NCI-H2081 treated with DMSO at 0.1 percent for 48 hours (cell line): Measurements from ENCODE around the gene ERCC4.

Source experiments
- DNase-seq: peaks from one replicate; lab custom pipeline; 2025; lab: John Stamatoyannopoulos, UW

Gene ERCC4

DNA sequence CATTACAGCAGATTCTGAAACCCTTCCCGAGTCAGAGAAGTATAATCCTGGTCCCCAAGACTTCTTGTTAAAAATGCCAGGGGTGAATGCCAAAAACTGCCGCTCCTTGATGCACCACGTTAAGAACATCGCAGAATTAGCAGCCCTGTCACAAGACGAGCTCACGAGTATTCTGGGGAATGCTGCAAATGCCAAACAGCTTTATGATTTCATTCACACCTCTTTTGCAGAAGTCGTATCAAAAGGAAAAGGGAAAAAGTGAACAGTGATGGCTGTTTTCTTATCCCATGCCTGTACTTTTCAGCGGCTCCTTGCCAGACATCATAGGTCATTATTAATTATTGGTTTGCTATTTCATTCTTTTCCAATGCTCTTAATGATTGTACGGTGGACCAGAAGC, 28.1 kb downstream of the ERCC4 start:
- DNase-seq: no peak

DNA sequence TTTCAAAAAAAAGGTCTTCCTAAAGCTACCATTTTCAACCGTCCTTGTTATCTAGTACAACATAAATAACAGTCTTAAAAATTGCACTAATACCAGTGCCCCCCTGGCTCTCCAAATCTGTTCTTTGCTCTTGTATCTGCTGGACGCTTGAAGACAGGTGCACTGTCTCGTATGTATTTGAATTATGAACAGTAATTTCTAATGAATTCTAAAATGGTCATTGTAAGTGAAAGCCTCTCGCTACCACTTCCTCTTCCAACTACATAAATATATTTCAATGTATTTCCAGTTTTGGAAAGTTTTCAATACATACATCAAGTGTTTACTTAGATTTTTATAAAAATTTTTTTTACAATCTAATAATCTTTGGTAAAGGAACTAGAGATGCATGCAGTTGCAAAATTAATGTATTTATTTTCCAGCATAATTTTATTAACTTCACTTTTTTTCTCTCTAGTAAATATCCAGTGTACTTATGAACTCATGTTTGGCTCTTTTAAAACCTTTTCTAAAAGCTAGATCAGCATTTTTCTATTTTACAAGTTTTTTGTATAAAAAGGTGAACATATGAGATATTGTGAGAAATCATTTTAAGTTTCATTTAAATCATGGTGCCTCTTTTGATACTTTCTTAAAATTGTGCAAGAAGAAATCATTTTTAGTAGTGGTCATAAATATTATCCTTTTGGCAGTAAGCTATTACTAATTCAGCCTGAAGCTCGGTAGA, 31.0 kb downstream of the ERCC4 start:
- no peak for DNase-seq

DNA sequence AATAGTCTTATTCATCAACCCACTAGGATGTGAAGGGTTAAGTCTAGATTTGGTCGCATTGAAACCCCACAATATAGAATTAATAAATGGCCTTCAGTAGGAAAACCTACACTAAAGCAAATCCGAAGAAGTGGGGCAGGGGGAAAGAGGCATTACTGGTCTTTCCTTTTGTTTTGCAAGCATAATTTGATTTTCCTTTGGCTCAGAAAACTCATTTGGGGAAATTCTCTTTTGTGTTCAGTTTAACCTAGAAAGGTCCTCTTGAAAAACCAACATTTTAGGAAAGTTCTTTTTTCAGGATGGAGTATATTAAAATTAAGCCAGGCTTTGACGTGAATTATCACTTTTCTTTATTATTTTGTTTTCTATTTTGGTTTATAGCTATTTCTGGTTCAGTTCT, 31.7 kb downstream of the ERCC4 start:
- no peak for DNase-seq

DNA sequence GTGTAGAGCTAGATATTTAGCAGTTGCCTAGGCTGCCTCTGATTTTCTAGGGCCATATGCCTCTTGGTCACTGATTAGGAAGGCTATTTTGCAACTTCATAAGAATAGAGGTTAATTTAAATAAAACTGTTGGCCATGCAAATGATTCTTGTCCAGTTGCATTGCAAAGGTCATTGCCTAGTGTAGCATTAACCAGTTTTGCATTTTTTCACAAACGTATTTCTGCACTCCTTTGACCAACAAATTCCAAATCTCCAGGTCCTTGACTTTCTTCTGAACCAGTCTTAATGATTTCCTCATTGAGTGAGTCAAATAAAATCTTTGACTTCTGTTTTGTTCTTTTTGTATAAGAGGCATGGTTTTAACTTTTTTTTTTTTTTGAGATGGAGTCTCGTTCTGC, 33.5 kb downstream of the ERCC4 start:
- no peak for DNase-seq

DNA sequence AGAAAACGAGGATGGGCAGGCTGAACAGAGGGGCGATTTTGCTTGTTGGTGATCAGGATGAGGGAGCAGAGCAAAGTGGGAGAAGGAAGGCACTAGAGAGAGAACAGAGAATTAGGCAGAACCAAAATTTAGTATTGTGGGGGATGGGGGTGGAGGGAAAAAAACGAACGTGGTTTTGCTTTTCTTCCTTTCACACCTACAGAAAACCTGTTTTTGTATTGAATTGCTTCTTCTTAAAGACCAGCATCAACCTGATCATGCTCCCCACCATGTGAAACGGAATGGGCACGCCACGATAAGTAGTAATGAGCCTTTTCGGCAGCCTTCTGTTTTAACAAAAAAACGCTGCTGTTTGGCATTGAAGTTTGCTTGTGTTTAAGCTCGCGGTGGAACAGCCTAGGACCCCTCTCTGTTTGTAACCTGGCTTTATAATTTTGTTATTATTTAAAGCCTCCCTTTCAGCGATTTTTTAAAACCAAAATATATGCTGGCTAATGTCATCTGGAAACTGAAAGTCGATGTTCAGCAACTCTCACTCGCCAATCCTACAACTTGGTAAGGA, 36.8 kb downstream of the ERCC4 start:
- no peak for DNase-seq

DNA sequence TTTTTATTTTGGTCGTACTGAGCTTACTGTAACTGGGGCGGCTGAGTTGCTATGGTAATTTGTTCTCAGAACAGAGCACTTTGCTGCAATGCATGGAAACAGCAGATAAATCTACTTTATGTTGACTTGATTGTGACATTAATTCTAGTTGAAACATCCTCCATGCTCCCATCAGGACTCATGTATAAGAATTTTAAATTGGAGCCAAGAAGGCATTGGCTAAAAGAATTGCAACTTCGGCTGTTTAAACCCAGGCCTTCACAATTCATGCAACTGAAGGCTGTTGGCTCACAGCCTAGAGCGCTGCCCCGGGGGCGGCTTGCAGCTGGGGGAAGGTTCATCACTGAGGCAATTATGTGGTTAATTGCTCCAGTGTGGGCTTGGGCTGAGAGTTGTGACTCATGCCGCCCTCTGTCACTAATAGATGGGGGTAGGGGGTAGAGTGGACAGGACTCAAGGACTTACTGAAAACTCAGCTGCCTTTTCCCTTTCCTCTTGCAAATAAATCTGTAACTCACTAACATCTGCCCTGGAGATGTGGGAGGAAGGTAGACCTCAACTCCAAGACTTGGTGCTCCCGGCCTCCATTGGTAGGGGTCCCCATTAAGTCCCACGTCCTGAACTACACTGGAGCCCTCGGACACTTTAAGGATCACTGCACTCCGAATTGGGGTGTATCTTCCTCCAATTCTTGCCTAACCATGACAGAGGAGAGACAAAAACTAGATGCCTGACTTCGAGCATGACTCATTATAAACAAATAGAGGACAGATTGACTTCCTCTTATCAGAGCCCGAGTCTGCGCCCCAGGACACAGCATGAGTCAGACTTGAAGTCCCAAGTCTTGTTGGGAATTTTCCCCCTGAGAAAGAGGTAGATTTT, 37.5 kb downstream of the ERCC4 start:
- DNase-seq: no peak

DNA sequence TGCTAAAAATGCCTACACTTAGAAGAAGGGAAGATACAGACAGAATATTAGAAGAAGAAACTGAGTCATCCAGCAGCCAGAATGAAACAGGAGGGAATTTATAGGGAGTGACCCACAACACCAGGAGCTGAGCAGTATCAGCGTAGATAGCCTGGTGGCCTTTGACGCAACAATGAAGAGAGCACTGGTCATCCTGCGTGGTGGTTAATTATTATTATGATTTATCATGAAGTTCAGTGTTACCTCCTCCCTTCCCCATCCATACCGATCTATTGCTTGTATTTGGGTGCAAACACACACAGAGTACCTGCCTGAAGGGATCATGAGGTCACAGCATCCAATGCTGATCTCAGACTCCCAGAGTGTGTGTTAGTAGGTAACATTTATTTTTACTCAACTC, 38.5 kb downstream of the ERCC4 start:
- no peak for DNase-seq

DNA sequence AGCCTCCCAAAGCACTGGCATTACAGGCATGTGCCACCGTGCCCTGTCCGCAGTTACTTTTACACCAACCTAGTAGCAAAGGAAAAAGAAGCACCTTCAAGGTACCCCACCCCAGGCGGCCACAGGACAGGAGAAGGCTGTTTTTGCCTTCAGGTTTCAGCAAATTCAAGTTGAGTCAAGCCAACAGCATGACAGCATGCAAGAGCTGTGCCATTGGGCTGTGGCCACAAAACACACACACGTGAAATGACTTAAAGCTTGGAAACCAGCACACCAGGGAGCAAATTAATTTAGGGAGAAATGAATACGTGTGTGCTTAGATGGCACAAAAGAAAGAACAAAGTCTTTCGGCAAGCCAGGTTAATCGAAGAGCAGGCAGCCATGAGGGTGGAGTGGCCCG, 39.7 kb downstream of the ERCC4 start:
- DNase-seq: no peak

DNA sequence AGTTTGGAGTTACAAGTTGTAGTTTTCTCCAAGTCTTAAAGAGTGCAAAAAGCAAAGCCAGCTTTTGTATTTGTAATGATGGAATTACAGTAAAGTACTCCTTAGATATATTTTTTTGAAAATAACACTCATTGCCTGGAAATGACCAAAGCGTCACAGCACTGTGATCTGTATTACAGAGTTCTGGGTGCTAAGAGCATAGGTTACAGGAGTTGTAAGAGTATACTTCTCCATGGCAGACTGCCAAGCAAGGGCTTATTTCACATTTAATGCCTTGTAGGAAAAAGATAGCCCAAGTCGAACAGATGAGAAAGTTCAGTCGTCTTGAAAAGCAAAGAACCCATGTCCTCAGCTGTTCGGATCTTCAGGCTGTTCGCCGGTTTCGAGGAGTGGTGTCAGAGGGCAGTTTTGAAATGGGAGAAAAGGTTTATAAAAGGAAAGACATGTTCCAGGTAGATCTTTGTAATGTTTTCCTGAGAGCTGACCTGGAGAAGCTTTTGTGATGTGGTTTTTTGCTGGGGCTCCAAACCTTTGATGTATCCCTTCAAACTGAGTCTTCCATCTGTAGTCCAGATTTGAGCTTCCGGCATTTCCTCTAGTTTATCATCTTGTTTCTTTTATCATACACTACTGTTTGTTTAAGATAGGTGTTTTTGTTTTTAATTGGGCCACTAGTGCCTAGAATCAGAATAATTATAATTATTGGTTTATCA, 41.3 kb downstream of the ERCC4 start:
- no peak for DNase-seq

DNA sequence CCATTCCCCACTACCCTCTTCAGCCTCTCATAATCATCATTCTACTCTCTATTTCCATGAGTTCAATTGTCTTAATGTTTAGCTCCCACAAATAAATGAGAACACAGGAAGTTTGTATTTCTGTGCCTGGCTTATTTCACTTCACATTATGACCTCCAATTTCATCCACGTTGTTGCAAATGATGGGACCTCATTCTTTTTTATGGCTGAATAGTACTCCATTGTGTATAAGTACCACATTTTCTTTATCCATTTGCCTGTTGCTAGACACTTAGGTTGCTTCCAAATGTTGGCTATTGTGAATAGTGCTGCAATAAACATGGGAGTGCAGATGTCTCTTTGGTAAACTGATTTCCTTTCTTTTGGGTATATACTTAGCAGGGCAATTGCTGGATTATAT, 42.3 kb downstream of the ERCC4 start:
- DNase-seq: no peak

DNA sequence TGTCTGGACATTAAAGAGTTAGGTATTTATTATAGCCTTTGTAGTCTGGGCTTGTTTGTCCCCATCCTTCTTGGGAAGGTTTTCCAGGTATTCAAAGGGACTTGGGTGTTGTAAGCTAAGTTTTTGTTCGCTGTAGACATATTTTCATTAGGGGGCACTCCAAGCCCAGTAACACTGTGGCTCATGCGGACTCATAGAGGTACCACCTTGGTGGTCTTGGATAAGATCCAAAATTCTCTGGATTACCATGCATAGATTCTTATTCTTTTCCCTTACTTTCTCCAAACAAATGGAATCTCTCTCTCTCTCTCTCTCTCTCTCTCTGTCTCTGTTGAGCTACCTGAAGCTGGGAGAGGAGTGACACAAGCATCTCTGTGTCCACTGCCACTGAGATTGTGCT, 48.9 kb downstream of the ERCC4 start:
- no peak for DNase-seq

DNA sequence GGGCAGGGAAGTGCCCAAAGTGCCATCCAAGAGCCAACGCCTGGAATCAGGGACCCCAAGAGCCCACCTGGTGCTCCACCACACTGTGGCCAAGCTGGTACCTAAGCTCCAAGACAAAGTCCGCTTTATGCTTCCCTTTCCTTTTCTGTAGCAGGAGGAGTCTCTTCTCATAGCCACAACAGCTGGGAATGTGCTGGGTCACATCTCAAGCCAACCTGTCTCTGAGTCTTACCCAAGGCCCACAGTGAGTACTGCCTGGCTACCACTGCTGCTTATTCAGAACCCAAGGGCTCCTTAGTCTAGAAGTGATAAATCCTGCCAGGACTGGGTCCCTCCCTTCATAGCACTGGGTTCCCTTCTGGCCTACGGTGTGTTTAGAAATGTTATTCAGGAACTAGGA, 49.8 kb downstream of the ERCC4 start:
- DNase-seq: no peak

DNA sequence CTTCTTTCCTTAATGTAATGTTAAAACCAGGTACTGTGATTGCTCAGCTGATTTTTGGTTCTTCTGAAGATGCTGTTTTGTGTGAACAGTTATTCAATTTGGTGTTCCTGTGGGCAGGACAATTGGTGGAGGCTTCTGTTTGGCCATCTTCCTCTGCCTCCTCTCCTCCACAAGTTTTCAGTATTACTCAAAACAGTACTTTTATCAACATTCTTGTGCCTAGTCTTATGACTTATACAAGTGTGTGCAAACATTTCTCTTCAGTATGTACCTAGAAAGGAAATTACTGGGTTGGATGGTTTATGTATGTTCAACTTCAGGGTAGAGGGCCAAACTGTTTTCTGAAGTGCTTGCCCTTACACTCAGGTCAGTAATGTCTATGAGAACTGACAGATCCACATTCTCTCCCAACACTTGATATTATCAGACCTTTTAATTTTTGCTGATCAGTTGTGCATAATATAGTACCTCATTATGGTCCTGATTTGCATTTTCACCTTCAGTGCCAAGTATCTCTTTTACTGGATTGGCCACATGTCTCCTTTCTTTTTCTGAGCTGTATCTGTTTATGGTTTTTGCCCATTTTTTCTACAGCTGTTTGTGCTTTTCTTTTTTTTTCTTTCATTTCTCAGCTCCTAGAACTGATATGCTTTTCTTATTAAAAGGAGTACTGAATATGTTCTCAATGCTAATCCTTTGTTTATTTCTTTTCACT, 50.9 kb downstream of the ERCC4 start:
- DNase-seq: no peak

DNA sequence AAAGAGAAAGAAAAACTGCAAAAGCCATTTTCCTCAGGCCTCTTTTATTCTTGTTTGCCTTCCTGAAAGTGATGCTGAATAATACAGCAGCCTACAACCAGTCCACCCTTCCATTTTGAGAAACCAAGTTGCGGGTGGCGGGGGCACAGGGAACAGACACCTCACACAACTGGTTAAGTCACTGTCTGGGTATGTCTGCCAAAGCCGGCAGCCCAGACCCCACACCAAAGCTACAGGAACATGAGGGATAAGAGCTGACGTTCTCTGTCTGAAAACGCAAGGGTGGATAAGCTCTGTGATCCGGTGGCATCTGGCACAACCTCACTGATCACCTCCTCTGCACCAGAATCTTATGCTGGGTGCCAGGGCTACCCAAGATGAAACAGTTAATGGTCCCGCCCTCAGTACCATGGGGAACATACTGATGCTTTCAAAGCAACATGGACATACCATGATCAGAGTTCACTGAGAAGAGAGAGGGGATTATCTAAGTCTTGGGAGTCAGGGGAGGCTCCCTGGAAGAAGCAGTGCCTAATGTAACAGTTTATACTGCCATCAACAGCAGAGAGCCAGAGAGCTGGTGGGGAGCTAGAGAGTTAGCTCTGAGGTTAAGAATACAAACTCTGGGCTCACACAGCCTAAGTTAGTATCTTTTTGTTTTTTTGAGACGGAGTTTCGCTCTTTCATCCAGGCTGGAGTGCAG, 53.5 kb downstream of the ERCC4 start:
- no peak for DNase-seq

DNA sequence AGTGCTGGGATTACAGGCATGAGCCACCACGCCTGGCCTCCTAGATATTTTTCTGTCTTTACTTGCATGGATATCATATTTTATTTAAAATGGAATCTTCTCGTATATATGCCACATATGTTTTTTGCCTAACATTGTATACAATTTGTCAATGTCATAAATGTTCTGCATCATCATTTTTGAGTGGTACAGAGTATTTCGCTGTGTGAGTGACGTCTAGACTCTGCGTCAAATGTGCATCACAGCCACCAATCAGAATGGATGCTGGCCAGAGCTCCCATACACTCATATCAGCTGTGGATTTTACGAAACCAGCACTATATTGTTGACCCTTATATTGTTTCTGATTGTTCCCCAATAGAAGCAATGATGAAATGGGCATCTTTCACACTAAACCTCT, 57.2 kb downstream of the ERCC4 start:
- no peak for DNase-seq

DNA sequence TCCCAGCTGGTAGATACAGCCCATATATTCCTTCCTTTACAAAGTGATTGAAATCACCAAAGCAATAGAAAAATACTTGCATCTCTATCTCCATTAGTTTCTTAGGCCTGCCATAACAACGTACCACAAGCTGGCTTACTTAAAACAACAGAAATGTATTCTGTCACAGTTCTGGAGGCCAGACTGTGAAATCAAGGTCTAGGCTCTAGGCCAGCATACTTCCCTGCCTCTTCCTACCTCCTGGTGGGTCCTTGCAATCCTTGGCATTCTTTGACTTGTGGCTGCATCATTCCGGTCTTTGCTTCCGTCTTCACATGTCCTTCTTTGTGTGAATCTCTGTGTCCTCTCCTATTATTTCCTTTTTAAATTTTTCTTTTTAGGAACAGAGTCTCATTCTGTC, 62.5 kb downstream of the ERCC4 start:
- no peak for DNase-seq

DNA sequence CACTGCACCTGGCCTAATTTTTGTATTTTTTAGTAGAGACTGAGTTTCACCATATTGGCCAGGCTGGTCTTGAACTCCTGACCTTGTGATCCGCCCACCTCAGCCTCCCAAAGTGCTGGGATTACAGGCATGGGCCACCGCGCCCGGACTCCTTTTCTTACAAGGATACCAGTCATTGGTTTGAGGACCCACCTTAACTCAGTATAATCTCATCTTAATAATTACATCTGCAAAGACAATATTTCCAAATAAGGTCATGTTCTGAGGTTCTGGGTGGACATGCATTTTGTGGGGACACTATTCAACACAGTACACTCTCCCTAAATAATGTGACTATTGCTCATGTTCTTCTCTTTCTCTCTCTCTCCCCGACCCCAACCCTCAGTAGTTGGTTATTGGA, 63.7 kb downstream of the ERCC4 start:
- no peak for DNase-seq

DNA sequence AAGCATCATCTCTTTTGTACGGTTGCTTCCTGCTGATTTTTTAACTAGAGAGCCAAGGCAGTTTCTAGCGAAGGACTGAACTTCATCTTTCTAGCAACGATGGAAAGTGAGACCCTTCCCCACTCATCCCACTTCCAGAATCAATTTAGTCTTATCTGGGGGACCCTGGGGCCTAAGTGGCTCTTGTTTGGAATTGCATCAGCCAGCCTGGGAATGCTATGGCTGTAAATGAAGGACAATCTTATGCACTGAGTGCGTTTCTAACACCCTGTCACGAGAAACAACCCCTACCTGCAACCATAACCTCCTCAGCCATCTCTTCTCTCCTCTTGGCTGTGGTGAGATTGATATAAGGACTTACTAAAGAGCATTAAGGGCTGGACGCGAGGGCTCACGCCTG, 64.8 kb downstream of the ERCC4 start:
- no peak for DNase-seq

DNA sequence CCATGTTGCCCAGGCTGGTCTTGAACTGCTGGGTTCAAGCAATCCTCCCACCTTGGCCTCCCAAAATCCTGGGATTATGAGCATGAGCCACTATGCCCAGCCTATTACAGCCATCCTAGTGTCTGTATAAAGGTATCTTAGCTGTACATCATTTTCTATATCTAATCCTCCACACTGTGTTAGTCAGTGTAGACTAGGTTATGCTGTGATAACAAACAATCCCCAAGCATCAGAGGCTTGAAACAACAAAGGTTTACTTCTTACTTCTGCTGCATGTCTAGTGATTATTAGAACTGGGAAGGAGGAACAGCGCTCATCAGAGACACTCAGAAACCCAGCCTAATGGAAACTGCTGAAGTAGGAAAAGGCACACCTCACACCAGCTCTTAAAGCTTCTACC, 68.1 kb downstream of the ERCC4 start:
- no peak for DNase-seq

DNA sequence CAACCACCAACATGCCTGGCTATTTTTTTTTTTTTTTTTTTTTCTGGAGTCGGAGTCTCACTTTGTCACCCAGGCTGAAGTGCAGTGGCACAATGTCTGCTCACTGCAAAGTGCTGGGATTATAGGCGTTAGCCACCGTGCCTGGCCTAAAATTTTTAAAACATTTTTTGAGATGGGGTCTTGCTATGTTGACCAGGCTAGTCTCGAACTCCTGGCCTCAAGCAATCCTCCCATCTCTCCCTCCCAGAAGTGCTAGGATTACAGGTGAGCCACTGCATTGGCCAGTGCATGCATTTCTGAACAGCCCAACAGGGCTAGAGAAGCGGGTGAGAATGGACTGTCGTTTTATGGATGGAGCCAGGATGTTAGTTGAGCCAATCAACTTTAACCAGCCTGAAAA, 72.4 kb downstream of the ERCC4 start:
- no peak for DNase-seq

DNA sequence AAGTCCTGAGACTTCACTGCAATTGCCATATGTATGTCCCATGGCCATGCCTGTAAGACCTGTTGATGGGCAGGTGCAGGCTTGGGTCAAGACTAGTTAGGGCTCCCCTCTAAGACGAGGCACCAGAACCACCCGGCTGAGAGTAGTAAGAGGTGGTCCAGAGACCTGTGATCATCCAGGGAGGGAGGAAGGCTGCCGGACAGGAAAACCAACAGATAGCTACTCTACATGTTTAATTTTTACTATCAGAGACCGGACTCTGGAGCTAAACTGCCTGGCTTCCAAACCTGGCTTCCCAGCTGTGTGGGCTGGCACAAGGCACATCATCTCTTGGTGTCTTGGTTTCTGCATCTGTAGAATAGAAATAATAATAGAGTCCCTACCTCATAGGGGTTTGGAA, 73.0 kb downstream of the ERCC4 start:
- DNase-seq: no peak
